Measurements from ENCODE around the gene GSTM4. TPM values are rescaled to one million over a fixed set of nuclear protein-coding genes. Genes with fewer than 3 reads are reported as not detected.

GSTM4 gene
- total RNA-seq, 1 experiment from 2014 or later = 22.0 TPM

DNA sequence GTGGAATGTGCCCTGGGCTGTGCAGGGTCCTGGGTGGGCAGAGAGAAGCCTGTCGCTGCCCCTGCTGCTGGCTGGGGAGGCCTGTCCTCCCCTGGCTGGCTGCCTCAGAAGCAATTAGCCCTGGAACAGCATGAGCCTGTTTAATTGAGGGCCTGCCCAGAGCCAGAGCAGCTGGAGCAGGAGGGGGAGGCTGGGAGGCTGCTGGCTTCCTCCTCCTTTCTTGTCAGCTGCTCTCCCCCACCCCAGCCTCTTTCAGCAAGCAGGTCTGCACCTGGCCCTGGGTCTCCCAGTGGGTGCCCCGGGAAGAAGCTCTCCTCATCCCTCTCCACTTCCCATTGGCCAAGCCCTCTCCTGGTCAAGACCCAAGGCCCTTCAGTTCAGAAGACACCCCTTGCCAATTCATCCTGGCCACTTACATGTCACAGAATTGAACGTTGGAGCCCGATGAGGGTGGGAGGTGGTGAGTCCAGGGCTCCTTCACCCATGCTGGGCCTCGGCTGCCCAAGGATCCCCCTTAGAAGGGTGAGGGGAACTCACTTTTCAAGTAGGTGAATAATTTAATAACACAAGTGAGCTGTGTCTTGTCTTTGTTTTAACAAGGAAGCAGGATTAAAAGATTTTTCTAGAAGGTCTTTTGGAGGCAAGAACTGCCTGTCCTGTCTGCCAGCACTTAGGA, 23.1 kb upstream of the GSTM4 start:
- Histone ChIP-seq H3K36me3 (ENCODE audit: control insufficient read depth, insufficient read depth, low read length) (no peaks in the 10 kb centered on the region), H3K27ac (ENCODE audit: low read length) (no peak overlapping the region), H3K4me1 (ENCODE audit: control insufficient read depth, insufficient read depth, low read length) (no peaks in the 10 kb centered on the region; the same call in none of the 2 replicates), H3K27me3 (ENCODE audit: control insufficient read depth, insufficient read depth, low read length) (no peaks in the 10 kb centered on the region), H3K9me3 (ENCODE audit: control insufficient read depth, insufficient read depth, low read depth, low read length) (no peaks in the 10 kb centered on the region), H3K4me3 (ENCODE audit: low read depth in 2 of 2, low read length in 2 of 2) (no peak overlapping the region)
- ATAC-seq (0 out of 2 replicates have a peak, but pooled peaks have one; percentile 15), DNase-seq (ENCODE audit: low read depth, low spot score) (no peak)
- in situ Hi-C loops (cut with HindIII; ENCODE audit: low pct_unique_long_range_greater_than_20kb, low sequenced_read_pairs) = no loop called here
- BruUV-seq (replicated peaks) = no TSS peak
- ChIA-PET POLR2A (no interaction called here), CTCF (no interaction called here)
- intact Hi-C loops (cut with micrococcal nuclease; ENCODE audit: unreplicated experiment) = no loop called here
- TF ChIP-seq, protein P1, sequence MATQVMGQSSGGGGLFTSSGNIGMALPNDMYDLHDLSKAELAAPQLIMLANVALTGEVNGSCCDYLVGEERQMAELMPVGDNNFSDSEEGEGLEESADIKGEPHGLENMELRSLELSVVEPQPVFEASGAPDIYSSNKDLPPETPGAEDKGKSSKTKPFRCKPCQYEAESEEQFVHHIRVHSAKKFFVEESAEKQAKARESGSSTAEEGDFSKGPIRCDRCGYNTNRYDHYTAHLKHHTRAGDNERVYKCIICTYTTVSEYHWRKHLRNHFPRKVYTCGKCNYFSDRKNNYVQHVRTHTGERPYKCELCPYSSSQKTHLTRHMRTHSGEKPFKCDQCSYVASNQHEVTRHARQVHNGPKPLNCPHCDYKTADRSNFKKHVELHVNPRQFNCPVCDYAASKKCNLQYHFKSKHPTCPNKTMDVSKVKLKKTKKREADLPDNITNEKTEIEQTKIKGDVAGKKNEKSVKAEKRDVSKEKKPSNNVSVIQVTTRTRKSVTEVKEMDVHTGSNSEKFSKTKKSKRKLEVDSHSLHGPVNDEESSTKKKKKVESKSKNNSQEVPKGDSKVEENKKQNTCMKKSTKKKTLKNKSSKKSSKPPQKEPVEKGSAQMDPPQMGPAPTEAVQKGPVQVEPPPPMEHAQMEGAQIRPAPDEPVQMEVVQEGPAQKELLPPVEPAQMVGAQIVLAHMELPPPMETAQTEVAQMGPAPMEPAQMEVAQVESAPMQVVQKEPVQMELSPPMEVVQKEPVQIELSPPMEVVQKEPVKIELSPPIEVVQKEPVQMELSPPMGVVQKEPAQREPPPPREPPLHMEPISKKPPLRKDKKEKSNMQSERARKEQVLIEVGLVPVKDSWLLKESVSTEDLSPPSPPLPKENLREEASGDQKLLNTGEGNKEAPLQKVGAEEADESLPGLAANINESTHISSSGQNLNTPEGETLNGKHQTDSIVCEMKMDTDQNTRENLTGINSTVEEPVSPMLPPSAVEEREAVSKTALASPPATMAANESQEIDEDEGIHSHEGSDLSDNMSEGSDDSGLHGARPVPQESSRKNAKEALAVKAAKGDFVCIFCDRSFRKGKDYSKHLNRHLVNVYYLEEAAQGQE (IDR thresholded peaks at IDR 0.05; ENCODE audit: insufficient read depth in 1 of 2, low read depth in 2 of 2, low read length in 1 of 2) = no peak
- TF ChIP-seq SIN3A (IDR thresholded peaks at IDR 0.05; ENCODE audit: borderline replicate concordance, insufficient read depth, low read depth, low read length) (no peak), TCF7L2 (IDR thresholded peaks at IDR 0.05; ENCODE audit: low read depth, low read length) (no peak), POLR2AphosphoS5 (IDR thresholded peaks at IDR 0.05; ENCODE audit: low read depth, low read length) (no peak)
- TF ChIP-seq, protein P2, sequence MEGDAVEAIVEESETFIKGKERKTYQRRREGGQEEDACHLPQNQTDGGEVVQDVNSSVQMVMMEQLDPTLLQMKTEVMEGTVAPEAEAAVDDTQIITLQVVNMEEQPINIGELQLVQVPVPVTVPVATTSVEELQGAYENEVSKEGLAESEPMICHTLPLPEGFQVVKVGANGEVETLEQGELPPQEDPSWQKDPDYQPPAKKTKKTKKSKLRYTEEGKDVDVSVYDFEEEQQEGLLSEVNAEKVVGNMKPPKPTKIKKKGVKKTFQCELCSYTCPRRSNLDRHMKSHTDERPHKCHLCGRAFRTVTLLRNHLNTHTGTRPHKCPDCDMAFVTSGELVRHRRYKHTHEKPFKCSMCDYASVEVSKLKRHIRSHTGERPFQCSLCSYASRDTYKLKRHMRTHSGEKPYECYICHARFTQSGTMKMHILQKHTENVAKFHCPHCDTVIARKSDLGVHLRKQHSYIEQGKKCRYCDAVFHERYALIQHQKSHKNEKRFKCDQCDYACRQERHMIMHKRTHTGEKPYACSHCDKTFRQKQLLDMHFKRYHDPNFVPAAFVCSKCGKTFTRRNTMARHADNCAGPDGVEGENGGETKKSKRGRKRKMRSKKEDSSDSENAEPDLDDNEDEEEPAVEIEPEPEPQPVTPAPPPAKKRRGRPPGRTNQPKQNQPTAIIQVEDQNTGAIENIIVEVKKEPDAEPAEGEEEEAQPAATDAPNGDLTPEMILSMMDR (IDR thresholded peaks at IDR 0.05) = no peak

DNA sequence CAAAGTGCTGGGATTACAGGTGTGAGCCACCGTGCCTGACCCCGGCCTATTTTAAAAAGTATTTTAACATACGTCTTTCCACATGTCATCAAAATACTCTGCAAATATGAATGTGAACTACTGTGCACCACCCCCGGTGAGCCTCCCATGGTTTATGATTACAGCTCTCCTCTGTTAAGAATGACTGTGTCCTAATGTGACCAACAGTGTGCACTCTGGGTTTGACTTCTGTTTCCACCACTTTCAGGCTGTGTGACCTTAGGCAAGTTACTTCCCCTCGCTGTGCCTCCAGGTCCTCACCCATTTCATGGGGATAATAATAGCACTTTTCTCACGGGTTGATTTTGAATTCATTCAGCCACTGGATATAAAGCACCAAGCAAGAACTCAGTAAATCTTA, 21.6 kb upstream of the GSTM4 start:
- in situ Hi-C loops (cut with HindIII; ENCODE audit: low pct_unique_long_range_greater_than_20kb, low sequenced_read_pairs) (no loop called here), intact Hi-C loops (cut with micrococcal nuclease; ENCODE audit: unreplicated experiment) (no loop called here)
- TF ChIP-seq TCF7L2 (IDR thresholded peaks at IDR 0.05; ENCODE audit: low read depth, low read length) = no peak
- TF ChIP-seq, protein P1 (IDR thresholded peaks at IDR 0.05; ENCODE audit: insufficient read depth in 1 of 2, low read depth in 2 of 2, low read length in 1 of 2) = no peak
- TF ChIP-seq, protein P2 (IDR thresholded peaks at IDR 0.05) = no peak
- no peak for TF ChIP-seq POLR2AphosphoS5 (IDR thresholded peaks at IDR 0.05; ENCODE audit: low read depth, low read length)
- TF ChIP-seq SIN3A (IDR thresholded peaks at IDR 0.05; ENCODE audit: borderline replicate concordance, insufficient read depth, low read depth, low read length) = no peak
- no peak overlapping the region for H3K27ac ChIP-seq (ENCODE audit: low read length)
- H3K9me3 ChIP-seq (ENCODE audit: control insufficient read depth, insufficient read depth, low read depth, low read length) = no peaks in the 10 kb centered on the region
- no TSS peak for BruUV-seq (replicated peaks)
- POLR2A ChIA-PET = no interaction called here
- no peak overlapping the region for H3K4me3 ChIP-seq (ENCODE audit: low read depth in 2 of 2, low read length in 2 of 2)
- H3K27me3 ChIP-seq (ENCODE audit: control insufficient read depth, insufficient read depth, low read length) = no peaks in the 10 kb centered on the region
- CTCF ChIA-PET = interaction anchor here (0.5 kb wide), 1 partner anchor 357 kb away, joined by 4 read pairs; no protein-coding TSS in a partner anchor
- no peak for DNase-seq (ENCODE audit: low read depth, low spot score)
- no peaks in the 10 kb centered on the region; the same call in none of the 2 replicates for H3K4me1 ChIP-seq (ENCODE audit: control insufficient read depth, insufficient read depth, low read length)
- H3K36me3 ChIP-seq (ENCODE audit: control insufficient read depth, insufficient read depth, low read length) = no peaks in the 10 kb centered on the region
- no peak for ATAC-seq

All from Panc1 (cell line).